AG20443 (cell line): ENCODE data around the gene AMBP.

Source experiments
- DNase-seq: peaks from one replicate; pipeline ENCODE4 v3.0.0; 2012; ENCODE audit warnings: low spot score, mixed read lengths

Gene AMBP

DNA sequence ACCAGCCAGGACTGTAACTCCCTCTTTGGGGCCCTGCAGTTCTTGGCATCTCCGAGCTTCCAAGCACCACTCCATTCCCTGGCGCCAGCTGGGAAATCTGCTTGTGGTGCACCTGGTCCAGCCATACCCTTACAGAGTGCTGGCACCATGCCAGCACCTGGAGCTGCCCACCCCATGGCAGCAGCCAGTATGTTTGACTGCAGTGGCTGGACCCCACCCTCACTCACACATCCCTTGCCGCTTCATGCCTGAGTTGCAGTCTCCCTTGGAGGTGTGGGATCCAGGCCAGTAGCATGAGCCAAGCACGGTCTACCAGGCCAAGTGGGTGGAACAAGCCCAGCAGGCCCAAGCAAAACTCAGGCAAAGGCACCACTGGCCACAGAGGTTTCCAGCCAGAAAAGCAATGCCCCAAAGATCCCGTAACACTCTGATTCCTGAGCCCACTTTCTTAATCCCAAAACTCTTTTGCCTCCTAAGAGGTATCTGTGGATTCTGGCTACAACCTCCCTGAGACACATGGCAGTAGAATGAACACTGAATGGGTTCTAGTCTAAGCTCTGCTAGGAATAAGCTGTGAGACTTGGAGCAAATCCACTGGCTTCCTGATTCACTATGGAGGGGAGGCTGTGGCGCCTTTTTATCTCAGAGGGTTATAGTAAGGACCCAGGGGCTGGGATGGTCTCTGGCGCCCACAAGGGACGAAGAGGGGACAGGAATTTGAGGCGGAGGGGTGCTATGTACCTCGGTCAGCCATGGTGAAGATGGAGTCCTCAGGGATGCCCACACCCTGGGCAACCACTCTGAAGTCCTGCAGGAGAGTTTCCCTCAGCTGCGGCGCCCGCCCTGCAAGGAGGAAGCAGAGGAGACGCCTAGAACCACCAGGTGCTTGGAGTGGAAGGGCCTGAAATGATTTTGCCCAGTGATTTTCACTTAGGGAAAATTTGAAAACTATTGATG, 5.6 kb downstream of the AMBP start:
- peak; percentile 52 for DNase-seq

DNA sequence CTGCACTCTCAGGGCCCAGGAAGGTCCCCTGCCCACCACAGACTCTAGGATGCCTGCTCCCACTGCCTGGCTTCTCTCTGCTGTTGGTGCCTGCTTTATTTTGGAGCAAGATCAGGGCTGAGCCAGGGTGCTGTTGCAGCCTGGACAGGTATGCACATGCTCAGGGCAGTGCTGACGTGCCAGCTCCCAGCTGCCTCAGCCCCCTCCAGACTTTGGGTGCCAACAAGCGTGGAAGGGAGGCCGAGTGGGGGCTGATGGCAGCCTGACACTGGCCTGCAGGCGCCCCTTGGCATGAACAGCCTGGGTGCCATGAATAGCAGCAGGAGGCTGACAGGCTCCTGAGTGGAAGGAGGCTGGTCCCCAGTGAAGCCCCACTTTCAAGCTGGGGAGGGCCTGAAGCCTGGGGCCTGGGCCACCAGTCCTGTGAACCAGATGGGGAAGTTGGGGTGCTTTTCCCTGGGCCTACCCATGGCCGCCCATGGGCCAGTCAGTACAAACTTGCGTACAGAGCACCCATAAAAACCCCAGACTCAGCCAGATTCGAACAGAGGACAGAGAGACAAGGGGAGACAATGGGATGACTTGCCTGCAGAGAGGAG, 6.8 kb downstream of the AMBP start:
- no peak for DNase-seq

DNA sequence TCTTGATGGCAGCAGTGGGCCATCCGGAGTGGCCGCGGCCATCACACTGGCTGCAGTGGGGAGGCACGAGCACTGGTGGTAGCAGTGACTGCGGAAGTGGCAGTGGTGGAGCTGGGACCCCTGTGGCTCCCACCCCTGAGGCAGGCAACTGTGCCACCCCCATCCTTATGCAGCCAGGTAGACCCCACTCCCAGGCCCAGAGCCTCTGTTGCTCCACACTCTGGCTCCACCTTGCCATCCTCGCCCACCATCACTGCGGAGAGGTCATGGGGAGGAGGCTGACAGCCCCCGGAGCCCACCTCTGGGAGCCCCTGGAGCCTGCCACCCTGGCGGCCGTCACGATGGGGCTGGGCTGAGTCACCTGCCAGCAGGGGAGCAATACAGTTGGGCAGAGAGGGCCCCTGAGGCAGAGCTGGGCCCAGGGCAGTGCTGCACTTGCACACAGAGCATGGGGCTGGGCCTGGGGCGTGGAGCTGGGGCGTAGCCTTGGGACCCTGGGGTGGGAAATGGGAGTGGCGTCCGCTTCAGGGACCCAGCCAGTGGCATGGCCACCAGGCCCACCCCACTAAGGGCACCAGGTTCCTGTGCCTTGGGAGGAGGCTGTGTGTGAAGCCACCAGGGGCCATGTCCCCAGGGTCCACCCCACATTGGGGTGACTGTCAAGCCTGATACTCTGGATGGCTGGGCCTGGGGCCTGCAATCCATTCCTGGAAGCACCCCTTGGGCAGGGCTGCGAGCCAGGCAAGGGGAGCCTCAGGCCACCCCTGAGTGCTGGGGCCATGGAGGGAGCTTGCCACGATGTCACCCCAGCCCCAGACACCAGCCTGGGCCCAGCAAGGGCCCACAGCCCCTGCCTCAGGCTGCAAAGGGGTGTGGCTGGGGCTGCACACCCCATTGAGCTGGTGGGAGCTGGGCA, 7.7 kb downstream of the AMBP start:
- no peak for DNase-seq

DNA sequence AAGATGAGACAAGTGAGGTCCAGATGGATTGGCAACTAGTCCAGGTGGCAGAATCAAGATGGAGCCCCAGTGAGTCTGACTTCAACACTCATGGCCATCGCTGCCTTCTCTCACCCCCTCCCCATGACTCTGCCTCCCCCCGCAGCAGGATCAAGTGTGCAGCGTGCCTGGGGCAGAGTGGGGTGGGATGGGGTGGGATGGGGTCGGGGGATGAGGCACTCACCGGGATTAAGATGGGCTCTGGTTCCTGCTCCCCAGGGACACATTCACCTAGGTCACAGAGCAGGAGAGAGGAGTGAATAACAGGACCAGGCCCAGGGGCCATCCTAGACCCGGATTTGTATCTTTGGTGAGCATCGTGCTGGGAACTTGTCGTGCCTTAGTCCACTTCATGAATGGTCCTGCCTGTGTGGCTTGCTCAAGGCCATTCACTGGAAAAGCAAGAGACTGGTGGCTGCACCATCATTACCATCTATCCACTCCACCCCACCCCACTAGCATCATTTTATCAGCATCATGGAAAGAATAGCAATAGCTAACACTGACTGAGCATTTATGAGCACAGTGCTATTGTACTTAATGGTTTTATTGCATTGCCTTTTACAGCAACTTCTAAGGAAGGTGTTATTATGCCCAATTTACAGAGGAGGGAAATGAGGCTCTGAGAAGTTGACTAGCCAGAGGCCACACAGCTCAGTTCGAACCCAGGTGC, 8.5 kb downstream of the AMBP start:
- DNase-seq = no peak

DNA sequence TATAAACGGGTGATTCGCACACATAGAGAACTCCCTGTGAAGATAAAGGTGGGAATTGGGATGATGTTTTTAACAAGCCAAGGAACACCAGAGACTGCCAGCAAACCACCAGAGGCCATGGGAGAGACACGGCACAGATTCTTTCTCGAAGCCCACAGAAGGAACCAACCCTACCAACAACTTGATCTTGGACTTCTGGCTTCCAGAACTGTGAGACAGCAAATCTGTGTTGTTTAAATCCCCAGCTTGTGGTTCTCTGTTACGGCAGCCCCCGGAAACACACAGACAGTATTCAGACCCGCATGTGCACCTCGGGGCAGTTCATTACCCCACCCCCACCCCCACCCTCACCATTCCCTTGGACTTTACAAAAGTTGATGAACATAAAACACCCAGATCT, 12.8 kb downstream of the AMBP start:
- DNase-seq = no peak

DNA sequence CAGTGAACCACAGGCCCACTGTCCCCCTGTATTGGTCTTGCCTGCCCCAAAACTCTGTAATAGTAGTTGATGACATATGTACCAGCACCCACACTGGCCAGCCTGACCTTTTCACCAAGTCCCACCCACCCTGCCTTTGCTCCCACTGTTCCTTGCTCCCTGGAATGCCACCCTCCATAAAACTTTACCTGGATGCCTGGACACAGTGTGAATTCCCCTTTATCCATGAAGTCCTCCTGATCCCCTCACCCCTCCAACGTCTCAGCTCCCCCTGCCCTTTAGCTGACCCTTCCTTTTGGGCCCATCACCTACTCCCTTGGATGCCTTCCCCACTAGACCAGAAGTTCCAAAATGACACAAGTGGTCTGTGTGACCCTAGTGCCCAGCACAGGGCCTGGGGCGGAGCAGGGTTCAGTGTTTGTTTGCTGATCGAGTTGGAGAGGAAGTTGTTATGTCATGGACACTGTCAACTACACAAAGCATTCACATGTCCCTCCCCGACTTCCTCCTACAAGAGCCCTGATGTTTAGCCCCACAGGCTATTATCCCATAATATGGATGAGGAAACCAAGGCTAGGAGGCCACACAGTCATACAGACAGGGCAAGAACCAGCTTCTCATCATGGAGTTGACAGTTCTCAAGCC, 16.1 kb downstream of the AMBP start:
- DNase-seq = no peak

DNA sequence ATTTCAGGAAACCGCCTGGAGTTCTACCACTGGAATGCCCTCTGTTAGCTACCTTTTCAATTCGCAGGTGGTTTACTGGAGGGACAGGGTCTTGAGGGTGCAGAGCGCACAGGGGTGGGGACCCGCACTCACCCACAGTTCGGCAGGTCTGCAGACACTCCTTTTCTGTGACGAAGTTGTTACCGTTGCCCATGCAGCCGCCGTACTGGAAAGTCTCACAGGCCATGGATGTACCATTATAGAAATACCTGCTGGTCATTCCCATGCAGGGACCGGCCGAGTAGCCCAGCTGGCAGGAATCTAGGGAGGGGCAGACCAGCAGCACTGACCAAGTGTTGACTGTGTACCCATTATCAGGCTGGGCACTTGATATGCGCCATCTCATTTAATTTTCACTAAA, 16.8 kb downstream of the AMBP start:
- DNase-seq = no peak

DNA sequence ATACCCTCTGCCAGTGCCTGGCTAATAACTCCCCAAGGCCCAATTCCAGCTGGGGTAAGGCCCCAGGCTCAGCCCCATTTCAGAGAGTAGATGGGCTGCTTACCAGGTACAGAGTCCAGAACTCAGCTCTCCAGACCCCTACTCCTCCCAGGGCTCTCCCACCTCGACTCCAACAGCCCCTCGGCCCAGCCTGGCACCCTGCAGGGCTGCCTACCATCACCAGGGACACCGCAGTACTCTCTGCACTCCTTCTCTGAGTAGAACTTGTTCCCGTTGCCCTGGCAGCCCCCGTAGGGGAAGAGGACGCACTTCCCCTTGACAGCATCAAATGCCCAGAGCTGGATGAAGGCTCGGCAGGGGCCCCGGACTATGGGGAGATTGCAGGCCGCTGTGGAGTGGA, 17.4 kb downstream of the AMBP start:
- DNase-seq = no peak

DNA sequence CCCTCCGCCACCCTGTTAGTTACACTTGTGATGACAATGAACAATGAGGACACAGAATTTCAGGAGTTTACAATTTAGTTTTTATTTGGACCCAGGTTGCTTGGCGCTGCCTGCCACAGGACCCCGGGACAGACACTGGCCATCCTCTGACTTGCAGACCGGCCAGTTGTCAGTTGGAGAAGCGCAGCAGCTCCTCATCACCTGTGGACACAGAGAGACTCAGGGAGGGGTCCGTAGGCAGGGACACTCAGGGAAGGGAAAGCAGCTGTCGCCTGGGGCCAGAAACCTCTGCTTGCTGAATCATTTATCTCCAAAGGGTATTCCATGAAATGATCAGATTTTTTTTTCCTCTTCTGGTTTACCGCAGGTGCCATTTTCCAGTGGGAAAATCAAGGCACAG, 18.0 kb downstream of the AMBP start:
- DNase-seq = no peak

DNA sequence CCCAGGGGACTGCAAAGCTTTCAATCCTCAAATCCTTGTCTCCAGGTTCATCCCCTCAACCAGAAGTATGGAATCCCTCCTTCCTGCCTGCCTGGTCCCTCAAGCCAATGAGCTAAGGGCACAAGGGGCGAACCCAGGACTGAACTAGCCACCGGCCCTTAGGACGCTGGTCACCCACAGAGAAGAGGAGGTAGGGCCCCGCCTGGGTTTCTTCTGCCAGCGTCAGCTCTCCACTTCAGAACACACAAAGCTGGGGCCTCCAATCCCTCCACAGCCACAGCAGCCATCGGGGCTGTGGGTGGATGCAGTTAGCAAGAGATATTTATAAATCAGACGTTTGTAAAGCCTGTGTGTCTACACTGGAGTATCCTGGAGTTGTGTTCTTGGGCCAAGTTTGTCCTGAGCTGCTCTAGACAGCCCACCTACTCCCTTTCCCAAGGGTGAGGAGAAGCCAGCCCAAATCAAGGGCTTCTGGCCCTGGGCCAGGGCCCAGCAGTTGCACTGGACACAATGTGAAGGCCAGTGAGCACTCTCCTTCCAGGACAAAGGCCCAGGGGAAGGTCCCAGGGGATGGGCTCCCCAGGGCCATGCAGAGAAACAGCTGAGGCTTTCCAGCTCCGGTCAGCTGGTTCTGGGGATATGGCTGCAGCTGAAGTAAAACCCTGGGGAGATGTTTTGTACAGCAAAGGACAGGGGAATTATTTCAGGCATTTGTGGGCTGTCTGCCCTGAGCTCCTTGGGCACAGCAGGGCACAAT, 18.9 kb downstream of the AMBP start:
- DNase-seq = no peak

DNA sequence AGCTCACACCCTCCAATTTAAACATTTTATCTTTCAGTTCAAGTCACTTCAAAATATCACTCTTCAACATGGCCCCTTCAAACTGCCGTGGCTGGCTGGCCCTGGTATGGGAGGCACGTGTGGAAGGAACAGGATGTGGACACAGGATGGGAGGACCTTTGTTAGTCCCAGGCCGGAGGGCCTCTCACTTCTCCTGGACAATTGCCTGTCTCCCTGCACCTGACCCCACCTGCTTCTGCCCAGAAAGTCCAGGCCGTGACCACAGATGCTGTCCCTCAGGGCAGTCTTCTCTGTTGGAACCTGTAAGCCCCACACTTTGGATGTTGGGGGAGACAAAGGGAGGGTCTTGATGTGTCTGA, 19.4 kb downstream of the AMBP start:
- no peak for DNase-seq

DNA sequence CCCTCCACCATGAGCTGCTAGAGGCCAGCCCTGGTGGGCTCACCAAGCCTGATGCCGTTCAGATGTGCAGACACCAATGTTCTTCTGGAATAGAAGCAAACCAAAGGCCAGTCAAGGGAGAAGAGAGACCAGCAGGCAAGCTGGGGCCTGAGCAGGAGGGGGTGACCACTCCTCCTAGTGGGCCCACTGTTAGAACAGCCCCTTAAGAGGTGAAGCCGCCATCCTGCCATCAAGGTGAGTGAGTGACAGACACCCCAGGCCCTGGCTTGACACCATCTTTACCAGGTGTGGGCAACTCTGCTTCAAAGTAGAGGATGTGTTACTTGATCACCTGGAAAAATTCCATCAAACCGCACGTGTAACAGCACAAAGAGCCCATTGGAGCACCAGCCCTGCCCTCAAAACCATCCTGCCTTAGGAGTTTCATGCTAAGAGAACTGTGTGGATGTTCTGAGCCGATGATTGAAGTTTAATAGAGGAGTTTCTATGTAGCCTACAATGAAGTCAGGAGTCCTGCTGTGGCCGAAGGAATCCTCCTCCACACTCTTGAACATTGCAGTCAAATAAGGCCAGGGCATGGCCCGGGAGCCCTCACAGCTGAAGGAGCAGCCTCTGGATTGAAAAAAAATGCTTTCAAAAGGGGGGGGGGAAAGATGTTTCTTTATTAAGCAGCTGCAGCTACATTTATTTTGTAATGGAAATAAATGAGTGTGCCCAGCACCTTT, 20.8 kb downstream of the AMBP start:
- DNase-seq = no peak

DNA sequence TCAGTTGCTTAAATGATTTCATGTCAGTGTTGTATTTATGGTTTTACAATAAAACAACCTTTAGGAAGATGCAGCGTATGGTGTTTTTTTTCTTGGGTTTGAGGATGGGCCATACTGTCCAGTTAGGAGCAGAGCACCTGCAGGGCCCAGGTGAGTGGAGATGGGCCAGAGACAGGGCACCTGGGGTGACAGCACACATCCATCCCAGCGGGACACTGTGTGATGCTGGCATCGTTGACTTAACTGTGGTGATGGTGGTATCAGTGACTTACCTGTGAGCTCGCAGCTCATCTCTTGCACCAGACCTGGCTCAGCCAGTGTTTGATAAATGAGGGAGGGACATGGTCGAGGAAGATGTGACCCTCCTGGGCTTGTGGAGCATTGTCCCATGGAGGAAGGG, 21.6 kb downstream of the AMBP start:
- no peak for DNase-seq

DNA sequence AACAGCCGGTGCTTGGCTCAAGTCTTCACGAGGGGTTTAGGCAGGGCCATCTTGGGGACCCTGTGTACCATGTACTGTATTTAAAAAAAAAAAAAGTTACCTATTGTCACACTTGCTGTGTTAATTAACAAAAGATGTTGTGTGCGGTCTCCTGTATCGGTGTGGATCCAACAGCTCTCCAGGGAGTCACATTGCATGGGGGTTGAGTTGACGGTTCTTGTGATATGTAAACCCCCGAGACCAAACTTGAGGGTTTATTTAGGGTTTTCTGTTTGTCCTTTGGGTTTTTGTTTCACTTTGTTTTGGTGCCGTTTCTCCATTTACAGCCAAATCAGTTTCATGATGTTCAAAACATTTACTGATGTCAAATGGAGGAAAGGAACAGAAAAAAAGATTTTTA, 22.2 kb downstream of the AMBP start:
- DNase-seq = no peak

DNA sequence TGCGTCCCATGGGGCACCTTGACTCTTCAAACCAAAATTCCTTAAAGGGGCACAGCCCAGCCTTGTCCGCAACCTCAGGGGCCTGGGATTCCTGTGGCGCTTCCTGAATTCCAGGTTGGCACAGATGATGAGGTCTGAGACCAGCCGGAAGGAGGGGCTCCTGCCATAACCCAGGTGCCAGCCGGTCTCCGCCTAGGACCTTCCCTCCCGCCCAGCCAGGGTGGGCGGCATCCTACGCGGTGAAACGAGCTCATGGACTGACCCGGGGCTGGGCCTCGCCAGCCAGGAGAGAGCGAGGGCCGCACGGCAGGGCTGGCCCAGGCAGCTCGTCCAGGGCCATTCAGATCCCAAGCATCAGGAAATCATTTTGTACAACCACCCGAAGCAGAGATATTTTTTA, 23.0 kb downstream of the AMBP start:
- no peak for DNase-seq

DNA sequence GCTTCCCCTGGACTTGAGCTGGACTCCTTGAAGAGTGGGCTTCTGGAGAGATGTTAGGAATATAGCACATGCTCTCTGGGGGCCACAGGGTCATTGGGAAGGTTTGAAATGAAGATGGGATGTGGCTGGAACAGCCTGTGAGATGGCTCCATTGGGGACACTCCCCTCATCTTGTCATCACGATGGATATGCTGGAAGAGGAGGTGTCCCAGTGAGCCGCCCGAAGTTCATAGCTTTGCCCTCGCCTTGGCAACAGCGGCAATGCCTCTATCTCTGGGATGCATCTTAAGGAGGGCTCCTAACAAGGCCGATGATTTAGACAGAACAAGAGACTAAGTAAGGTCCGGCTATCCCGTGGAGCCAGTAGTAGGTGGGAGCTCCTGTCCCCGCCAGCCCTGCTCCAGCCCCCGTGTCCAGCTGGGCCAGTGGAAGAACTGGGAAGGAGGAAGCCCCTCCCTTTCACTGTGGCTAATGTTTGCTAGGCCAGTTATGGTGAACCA, 23.9 kb downstream of the AMBP start:
- no peak for DNase-seq

DNA sequence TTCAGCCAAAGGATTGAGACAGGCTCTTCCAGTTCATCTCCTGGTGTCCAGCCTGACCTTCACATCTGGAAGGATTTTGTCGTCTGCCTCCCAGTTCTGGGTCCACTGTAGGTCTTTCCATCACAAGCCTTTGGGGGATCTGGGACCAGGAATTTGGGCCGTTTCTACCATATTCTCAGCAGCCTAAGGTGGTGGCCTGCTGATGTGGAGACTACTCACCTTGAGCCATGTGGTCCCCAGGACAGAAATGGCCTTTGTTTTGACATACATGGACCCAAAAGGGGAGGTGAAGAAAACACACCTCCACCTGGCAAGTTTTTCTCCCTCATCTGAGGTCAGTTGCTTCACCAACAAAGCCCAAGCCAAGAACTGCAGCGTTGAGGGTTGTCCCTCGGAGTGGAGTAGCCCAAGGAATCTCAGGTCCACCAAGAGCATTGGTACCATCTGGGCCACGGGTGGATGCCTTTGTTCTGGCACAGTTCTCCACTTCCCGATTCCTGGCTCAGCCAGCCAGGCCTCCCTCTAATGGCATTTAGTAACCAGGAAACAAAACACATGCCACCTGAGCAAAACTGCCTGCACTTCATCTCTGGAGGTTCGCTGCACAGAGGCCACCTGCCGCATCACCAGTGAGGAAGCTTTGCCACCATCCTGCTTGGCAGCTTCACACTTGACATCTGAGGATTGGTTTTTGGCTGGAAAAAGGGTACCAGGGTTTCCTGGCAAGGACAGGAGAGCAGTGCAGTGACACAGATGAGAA, 24.7 kb downstream of the AMBP start:
- no peak for DNase-seq

DNA sequence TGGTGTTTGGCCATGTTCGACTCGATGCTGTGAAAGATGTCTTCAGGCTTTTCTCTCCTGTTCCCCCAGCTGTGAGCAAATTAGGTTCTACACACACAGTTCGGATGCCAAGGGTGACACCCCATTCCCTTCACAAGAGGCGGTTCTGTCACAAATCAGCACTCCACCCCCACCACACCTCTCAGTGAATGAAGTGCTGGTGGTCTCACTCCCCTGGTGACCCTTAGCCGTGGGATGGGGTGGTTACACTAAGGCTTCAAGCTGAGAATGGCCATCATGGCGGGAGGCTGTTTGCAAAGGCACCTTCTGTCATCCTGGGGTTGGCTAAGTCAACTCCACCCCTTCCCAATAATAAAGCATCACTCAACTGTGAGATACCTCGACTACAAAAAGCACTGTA, 26.4 kb downstream of the AMBP start:
- no peak for DNase-seq

DNA sequence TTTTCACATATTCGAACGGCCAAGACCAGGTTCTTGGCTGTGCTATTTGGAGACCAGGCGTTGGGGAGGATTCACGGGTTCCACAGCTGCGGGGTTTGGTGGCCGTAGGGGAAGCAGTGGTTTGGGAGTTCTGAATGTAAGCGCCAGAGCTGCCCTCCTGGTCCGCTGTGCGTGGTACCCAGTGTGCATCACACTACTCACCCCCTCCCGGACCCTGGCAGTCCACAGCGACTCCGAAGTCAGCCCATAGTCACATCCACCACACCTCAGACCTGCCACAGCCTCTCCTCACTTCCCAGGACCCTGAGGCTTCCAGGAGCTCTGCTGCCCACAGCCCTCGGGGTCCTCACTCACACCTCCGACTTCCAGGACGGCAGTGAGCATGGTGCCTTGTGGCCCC, 26.8 kb downstream of the AMBP start:
- no peak for DNase-seq
